Uterus (tissue), 2 donors: ENCODE data around the gene FGD2.

Experiments used
- CTCF ChIP-seq, 4 experiments: fragments of 200-600 bp in 2 of 4; fragments of 450-650 bp in 2 of 4; sonication (generic) in 2 of 4; IDR thresholded peaks; one replicate each; pipeline ENCODE4 v1.5.1; 2016 to 2019; ENCODE audit warnings: antibody characterized with exemption in 4 of 4, mild to moderate bottlenecking in 2 of 4, moderate library complexity in 1 of 4
- POLR2A ChIP-seq, 2 donors: fragments of 450-650 bp; IDR thresholded peaks; one replicate each; pipeline ENCODE4 v1.6.1; 2016; ENCODE audit warnings: antibody characterized with exemption in 2 of 2, mild to moderate bottlenecking in 1 of 2, moderate library complexity in 1 of 2

GRCh38 chr6:37056439-37057127, 51.1 kb downstream of the FGD2 start:
- no peak for TF ChIP-seq CTCF (IDR thresholded peaks at IDR 0.05)
- TF ChIP-seq POLR2A (IDR thresholded peaks at IDR 0.05), result no peak
